Jurkat, Clone E6-1 (cell line): ENCODE results near the gene C1orf226.
"Not testable (repeated sequence)": the region's sequence is repeated elsewhere in the genome, so short reads cannot be mapped to it uniquely, and the experiment has no call there.

Source experiments
- DNase-seq: peaks from one replicate; pipeline ENCODE4 v3.0.0-alpha.2; 2011; ENCODE audit warnings: low read depth, low spot score
- H3K4me3 ChIP-seq: 2 replicates; pipeline ENCODE4 v1.5.1; 2011; ENCODE audit warnings: mild to moderate bottlenecking, low read length, control low read depth, moderate library complexity

Gene C1orf226

DNA sequence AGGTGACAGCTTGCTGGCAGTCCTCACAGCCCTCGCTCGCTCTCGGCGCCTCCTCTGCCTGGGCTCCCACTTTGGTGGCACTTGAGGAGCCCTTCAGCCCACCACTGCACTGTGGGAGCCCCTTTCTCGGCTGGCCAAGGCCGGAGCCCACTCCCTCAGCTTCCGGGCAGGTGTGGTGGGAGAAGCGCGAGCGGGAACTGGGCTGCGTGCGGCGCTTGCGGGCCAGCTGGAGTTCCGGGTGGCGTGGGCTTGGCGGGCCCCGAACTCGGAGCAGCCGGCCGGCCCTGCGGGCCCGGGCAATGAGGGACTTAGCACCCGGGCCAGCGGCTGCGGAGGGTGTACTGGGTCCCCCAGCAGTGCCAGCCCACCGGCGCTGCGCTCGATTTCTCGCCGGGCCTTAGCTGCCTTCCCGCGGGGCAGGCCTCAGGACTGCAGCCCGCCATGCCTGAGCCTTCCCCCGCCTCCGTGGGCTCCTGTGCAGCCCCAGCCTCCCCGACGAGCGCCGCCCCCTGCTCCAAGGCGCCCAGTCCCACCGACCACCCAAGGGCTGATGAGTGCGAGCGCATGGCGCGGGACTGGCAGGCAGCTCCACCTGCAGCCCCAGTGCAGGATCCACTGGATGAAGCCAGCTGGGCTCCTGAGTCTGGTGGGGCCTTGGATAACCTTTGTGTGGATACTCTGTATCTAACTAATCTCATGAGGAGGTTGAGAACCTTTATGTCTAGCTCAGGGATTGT lies 51.6 kb downstream of the C1orf226 start:
- not testable (repeated sequence) for H3K4me3 ChIP-seq, DNase-seq
